Measurements from ENCODE around the gene TOMM40L. TPM values are rescaled to one million over a fixed set of nuclear protein-coding genes. Genes with fewer than 3 reads are reported as not detected.

TOMM40L gene
- 10 to 100 TPM; 26.3 to 26.4 TPM for total RNA-seq

DNA sequence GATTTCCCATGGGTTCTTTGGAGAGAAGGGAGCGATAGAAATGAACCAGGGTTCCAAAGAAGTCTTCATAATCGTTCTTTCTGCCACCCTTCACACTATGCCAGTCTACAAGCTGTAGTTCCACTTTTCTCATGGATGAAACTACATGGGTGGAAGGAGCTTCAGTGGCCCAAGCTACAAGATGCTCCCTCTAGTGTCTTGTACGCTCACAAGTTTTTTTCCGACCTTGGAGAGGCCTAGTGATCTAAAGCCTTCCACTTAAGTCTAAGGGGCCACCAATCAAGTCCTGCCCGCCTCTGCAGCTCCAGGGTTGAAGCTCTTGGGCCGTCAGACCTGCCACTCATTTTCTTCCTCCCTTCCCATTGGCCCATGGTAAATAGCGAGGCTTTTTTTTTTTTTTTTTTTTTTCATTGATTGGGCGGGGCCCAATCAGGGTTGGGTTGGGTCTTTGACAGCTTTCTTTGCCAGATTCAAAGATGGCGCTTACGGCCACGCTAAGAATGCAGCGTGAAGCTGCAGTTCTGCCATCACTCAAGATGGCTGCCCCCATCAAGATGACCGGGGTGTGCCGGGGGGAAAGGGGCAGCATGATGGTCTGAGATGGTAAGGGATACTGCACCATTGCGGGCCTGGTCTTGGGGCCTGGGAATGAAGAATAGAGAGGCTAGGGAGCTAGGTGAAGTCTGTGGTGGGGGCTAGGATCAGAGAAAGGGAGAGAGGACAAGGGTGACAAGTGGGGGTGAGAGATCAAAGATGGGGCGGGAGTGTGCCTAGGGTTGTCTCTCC, at the start of gene TOMM40L:
Gene TOMM40L (plus strand): TSS at position 527 of the 786 bp plus-strand sequence. CDS start 430 bp downstream, outside the sequence.
- H3K4me1 Mint-ChIP-seq = peaks cover 35% of the 10 kb centered on the region

DNA sequence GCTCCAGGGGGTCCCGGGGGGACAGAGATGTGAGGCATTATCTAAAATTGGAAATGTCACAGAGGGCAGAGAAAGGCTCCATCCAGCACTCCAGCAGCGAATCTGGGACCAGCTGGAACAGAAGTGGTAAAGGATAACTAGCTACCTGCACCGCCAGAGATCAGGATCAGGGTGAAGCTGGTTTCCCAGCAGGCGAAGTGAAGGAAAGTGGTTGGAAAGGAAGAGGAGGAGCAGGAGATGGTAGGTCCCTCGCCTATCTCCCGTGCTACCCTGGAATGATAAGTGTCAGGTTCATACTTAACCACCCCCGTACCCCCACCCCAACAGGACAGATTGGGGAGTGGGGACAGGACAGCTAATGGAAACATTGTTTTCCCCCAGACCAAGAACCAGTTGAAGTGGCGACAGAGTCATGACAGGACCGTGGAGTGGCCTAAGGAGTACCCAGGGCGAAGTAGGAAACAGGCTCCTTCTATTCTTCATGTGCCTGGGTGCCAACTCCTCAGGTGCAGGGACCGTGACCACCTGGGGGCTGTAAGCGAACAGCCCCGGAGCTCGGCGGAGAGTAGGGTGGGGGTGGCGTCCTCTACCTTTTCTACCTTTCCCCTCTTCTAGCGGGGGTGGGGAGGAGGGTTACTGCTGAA, 49.3 kb upstream of the TOMM40L start:
- no peak for DNase-seq
- Mint-ChIP-seq H3K9me3 (no peaks in the 10 kb centered on the region), H3K27ac (peak overlapping the region; percentile 93), H3K4me1 (peaks cover 51% of the 10 kb centered on the region), H3K4me3 (peak overlapping the region; percentile 96), H3K27me3 (no peaks in the 10 kb centered on the region), H3K36me3 (peaks cover 31% of the 10 kb centered on the region)

More for the DNA sequence above, at the start of gene TOMM40L:
- Mint-ChIP-seq H3K36me3 (peaks cover 13% of the 10 kb centered on the region), H3K4me3 (peak within 1 kb of the TSS; percentile 95), H3K27me3 (no peaks in the 10 kb centered on the region), H3K9me3 (no peaks in the 10 kb centered on the region), H3K27ac (peak within 1 kb of the TSS; percentile 96)
- peak; percentile 88 for DNase-seq

DNA sequence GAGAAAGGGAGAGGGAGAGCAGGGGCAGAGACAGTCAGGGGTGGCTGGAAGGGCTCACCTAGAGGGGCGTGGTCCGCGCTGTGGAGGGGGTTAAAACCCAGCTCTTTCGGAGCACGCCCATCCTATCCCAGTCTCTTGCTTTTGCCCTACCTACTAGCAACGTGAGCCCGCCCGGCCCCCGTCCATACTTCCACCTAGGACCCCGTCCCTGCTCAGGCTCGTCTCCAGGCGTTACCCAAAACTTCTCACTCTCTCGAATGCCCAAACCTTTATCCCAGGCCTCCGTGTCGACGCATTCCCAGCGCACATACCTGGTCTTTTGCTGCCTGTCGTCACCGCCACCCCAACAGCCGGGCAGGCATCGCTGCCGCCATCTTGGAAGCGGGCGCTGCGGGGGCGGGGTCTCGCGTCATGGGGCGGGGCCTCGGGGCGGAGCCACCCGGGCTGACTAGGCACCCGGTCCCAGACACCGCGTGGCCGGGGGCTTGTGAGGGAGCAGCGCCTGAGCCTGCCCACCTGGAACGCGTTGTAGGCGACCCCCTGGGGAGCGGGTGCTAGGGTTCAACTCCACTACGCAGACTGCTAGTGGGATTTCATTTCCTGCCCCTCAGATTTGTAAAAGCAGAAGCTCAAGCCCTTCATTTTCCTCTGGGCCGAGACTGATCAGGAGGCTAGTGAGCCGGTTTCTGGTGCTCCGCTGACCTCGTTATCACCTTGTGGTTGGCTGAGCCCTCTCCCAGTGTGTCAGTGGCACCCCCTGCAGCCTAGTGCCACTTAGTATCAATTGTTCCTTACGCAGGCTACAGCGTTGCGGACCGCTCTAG, 48.5 kb upstream of the TOMM40L start, which contains the start of gene B4GALT3:
Gene B4GALT3 (minus strand): TSS at position 396 of the 824 bp plus-strand sequence. CDS start 1,447 bp downstream, outside the sequence.
- peaks cover 28% of the 10 kb centered on the region for H3K36me3 Mint-ChIP-seq
- H3K4me1 Mint-ChIP-seq = peaks cover 58% of the 10 kb centered on the region
- peak within 1 kb of the TSS; percentile 96 for H3K4me3 Mint-ChIP-seq
- peak; percentile 96 for DNase-seq
- H3K9me3 Mint-ChIP-seq = no peaks in the 10 kb centered on the region
- no peaks in the 10 kb centered on the region for H3K27me3 Mint-ChIP-seq
- peak within 1 kb of the TSS; percentile 93 for H3K27ac Mint-ChIP-seq

DNA sequence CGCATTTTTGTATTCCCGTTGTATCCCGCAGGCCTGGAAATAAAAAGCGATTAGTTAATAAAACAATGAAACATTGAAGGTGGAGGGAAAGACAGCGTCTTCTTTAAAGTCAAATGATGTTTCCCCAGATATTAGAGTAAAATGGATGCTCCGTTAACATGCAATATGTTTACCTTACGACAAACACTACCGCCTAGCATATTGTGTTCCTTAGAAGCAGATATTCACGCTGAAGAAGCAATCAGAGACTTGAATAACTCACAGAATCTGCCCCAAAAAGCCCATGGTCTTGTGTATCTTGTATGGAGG, 48.0 kb upstream of the TOMM40L start:
- peak overlapping the region; percentile 93 for H3K27ac Mint-ChIP-seq
- no peaks in the 10 kb centered on the region for H3K27me3 Mint-ChIP-seq
- no peaks in the 10 kb centered on the region for H3K9me3 Mint-ChIP-seq
- peaks cover 24% of the 10 kb centered on the region for H3K36me3 Mint-ChIP-seq
- DNase-seq = no peak
- peak overlapping the region; percentile 96 for H3K4me3 Mint-ChIP-seq
- H3K4me1 Mint-ChIP-seq = peaks cover 64% of the 10 kb centered on the region

DNA sequence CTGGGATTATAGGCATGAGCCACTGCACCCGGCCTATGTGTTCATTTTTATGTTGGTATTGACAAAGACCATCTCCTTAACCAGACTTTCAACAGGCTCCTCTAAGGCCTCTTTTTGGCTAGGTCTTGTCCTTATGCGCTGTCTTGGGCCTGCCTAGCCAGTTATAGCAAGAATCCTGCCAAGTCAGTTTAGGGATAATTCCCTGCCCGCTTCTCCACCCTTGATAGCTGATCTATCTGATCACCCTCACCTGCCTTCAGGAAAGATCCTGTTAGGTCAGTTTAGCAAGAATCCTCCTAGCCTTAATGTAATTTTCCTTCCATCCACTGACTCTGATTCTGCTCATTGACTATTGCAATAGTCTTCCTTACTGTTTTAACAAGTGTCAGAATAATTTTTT, 46.2 kb upstream of the TOMM40L start:
- H3K27ac Mint-ChIP-seq = peak overlapping the region; percentile 28
- H3K36me3 Mint-ChIP-seq = peaks cover 15% of the 10 kb centered on the region
- no peak for DNase-seq
- H3K4me1 Mint-ChIP-seq = peaks cover 72% of the 10 kb centered on the region
- H3K9me3 Mint-ChIP-seq = no peaks in the 10 kb centered on the region
- H3K4me3 Mint-ChIP-seq = no peak overlapping the region
- no peaks in the 10 kb centered on the region for H3K27me3 Mint-ChIP-seq

DNA sequence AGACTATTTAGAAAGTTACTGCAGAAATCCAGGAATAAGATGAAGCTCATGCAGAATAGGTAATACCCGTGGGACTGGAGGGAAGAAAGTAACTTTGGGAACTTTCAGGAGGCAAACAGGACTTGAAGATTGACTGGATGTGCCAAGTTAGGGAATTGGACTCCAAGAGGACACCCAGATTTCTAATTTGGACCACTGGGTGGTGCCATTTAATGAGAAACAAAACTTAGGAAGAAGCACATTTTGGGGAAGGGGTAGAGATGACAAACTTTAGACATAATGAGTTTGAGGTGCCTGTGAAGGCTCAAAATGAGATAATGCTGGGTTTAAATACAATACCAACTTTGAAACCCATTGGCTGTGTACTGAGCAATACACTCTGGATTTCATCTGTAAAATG, 45.2 kb upstream of the TOMM40L start:
- Mint-ChIP-seq H3K36me3 (peaks cover 10% of the 10 kb centered on the region), H3K4me3 (no peak overlapping the region), H3K9me3 (no peaks in the 10 kb centered on the region), H3K27me3 (no peaks in the 10 kb centered on the region), H3K4me1 (peaks cover 70% of the 10 kb centered on the region), H3K27ac (peak overlapping the region; percentile 77)
- DNase-seq = no peak

DNA sequence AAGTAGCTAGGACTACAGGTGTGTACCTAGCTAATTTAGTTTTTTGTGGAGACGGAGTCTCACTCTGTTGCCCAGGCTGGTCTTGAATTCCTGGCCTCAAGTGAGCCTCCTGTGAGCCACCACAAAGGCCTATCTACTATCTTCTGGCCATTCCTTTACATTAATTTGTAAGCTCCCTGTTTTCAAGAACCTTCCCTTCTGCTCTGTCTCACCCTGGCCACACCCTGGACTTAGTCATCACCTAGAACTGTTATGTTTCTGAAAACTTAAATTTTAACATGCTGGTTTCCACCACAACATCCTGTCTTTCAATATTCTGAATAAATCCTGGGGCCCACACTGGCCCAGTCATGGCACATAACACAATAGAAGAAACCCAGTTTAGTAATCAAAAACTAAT, 43.6 kb upstream of the TOMM40L start:
- Mint-ChIP-seq H3K4me3 (peak overlapping the region; percentile 38), H3K27me3 (no peaks in the 10 kb centered on the region), H3K36me3 (peaks cover 3% of the 10 kb centered on the region), H3K4me1 (peaks cover 74% of the 10 kb centered on the region), H3K27ac (peak overlapping the region; percentile 93), H3K9me3 (no peaks in the 10 kb centered on the region)
- DNase-seq = peak; percentile 64

DNA sequence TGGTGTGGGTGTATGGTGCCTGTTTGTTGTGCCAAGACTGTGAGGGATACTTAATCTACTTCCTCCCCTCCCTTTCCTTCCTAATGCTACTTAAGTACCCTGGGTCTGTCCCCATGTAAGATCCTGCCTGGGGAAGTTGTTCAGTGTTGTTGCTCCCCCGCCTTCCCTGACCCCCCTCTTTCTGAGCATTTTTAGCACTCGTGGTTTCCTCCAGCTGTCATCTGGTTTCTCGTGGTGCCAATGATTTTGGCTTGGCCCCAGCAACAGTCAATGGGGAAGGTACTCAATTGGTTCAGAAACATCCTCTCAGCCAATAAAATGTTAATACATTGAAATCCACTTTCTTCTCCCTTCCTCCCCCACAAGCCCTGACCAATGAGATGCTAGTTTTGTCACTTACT, 40.6 kb upstream of the TOMM40L start:
- Mint-ChIP-seq H3K27me3 (no peaks in the 10 kb centered on the region), H3K27ac (peak overlapping the region; percentile 95), H3K4me1 (peaks cover 73% of the 10 kb centered on the region), H3K4me3 (peak overlapping the region; percentile 68), H3K36me3 (peaks cover 1% of the 10 kb centered on the region), H3K9me3 (no peaks in the 10 kb centered on the region)
- DNase-seq = peak; percentile 74

DNA sequence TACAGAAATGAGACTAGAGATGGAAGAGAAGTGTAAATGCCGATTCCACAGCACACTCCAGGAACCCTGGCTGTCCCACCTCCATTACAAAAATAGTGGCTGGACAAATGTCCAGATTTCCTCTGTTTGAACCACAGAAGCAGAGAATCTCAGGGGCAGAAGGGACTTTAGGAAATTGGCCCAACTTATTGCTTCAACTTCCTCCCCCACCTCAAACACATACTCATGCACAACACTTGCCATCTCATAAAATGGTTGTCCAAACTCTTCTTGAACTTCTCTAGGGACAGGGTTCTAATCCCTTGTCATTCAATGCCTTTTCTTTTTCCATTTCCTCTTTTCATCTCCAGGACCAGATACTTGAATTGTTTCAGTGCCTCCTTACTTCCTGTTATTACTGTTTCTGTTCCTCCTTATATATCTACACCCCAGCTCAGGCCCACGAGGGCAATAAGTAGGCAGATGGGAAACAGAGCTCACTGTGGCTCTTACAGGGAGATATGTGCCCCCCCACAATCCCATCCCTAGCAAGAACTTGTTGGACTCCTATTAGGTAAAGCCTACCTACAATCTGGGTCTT, 40.0 kb upstream of the TOMM40L start:
- Mint-ChIP-seq H3K9me3 (no peaks in the 10 kb centered on the region), H3K27me3 (no peaks in the 10 kb centered on the region), H3K4me3 (peak overlapping the region; percentile 68), H3K36me3 (peaks cover 1% of the 10 kb centered on the region), H3K27ac (peak overlapping the region; percentile 95), H3K4me1 (peaks cover 68% of the 10 kb centered on the region)
- DNase-seq = no peak

DNA sequence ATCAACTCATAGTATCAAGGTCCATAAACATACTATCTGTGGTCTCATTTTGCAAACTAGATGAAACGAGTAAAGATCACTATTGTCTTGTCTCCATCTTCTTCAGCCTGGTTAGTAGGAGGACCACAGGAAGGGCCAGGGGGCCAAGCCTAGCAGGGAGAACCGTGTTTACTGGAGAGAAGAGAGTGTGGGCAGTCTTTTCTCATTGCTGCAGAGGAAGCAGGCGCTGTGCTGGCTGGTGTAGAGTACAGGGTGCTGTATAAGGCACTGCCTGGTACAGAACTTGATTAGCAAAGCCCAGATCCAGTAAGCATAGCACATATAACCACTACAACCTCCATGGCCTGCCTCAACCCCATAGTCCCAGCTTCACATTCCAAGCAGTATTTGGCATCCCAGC, 38.5 kb upstream of the TOMM40L start:
- no peak overlapping the region for H3K4me3 Mint-ChIP-seq
- DNase-seq = no peak
- no peaks in the 10 kb centered on the region for H3K27me3 Mint-ChIP-seq
- H3K36me3 Mint-ChIP-seq = peaks cover 1% of the 10 kb centered on the region
- H3K27ac Mint-ChIP-seq = peak overlapping the region; percentile 95
- no peaks in the 10 kb centered on the region for H3K9me3 Mint-ChIP-seq
- peaks cover 57% of the 10 kb centered on the region for H3K4me1 Mint-ChIP-seq

DNA sequence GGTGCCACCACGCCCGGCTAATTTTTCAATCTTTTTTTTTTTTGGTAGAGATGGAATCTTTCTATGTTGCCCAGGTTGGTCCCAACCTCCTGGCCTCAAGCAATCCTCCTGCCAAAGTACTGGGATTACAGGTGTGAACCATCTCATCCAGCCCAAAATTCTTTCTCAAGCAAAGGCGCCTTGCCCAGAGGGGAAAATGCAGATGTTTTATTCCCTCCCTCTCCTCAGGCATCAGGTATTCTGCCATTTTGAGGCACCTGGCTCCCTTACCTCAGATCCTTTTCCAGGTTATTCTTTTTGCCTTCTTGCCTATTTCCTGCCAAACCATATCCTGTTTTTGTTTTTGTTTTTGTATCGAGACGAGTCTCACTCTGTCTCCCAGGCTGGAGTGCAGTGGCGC, 37.5 kb upstream of the TOMM40L start:
- Mint-ChIP-seq H3K4me1 (peaks cover 58% of the 10 kb centered on the region), H3K27ac (peak overlapping the region; percentile 50), H3K9me3 (no peaks in the 10 kb centered on the region), H3K36me3 (no peaks in the 10 kb centered on the region), H3K27me3 (no peaks in the 10 kb centered on the region), H3K4me3 (no peak overlapping the region)
- DNase-seq = no peak

DNA sequence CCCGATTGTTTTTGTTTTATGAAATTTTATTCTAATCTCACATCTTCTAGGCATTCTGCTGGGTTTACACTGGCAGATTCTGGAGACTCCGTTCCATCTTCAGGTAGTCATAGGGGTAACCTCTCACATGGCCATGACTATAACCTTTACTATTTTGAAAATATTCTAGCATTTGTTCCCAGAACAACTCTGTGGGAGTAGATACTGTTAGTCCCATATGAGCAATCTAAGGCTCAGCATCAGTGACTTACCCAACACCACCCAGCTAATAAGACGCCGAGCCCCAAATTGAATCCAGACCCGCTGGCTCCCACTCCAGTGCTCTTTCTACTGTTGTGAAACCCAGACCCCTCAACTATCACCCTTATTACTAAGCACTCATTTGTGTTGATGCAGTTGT, 36.8 kb upstream of the TOMM40L start:
- no peaks in the 10 kb centered on the region for H3K27me3 Mint-ChIP-seq
- H3K36me3 Mint-ChIP-seq = no peaks in the 10 kb centered on the region
- peaks cover 54% of the 10 kb centered on the region for H3K4me1 Mint-ChIP-seq

DNA sequence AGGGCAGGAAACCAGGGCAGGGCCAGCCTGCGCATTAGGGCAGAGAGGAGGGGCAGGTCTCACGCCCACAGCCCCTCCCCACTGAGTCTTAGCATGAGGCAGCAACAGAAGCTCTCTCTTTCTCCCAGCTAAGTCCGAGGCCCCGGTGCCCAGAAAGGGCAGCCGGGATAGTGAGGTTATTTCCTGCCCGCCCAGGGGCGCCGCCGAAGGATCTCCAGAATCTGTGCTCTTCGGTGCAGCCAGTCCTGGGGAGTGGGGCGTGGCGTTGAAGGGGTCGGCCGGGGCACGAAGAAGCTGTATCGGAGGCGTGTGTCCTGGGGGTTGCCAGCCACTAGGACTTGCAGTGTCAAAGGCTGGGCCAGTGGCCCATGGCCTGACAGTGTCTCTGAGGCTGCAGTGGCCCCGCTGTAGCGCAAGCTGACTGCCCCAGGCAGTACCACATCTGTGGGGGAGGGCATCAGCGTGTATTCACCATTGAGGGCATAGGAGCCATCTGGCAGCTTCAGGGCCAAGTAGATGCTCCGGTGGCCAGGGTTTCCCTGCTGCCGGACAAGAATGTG, 34.8 kb upstream of the TOMM40L start:
- Mint-ChIP-seq H3K9me3 (no peaks in the 10 kb centered on the region), H3K4me1 (peaks cover 44% of the 10 kb centered on the region), H3K4me3 (no peak overlapping the region), H3K27me3 (no peaks in the 10 kb centered on the region), H3K27ac (no peak overlapping the region), H3K36me3 (no peaks in the 10 kb centered on the region)
- DNase-seq = no peak

More for the DNA sequence above, 36.8 kb upstream of the TOMM40L start:
- H3K27ac Mint-ChIP-seq = no peak overlapping the region
- DNase-seq = no peak
- H3K4me3 Mint-ChIP-seq = no peak overlapping the region
- H3K9me3 Mint-ChIP-seq = no peaks in the 10 kb centered on the region

DNA sequence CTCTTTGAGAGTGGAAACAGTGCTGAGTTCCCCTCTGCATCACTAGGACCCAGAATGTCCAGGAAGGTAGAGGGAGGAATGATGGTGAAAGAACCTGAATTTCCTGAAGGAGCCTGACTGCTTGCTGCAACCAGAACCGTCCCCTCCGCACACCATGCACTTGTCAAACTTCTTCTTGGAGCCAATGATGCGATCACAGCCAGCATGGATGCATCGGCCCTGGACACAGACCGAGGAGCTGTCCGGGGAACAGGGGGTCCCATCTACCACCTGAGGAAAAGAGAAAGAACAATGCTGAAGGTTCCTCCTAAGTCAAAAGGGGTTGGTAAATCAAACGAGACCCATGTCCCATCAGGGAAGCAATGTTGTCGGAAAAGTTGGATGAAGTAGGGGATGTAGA, 33.9 kb upstream of the TOMM40L start:
- H3K27me3 Mint-ChIP-seq = no peaks in the 10 kb centered on the region
- DNase-seq = no peak
- peaks cover 36% of the 10 kb centered on the region for H3K4me1 Mint-ChIP-seq
- no peak overlapping the region for H3K4me3 Mint-ChIP-seq
- H3K27ac Mint-ChIP-seq = no peak overlapping the region
- H3K9me3 Mint-ChIP-seq = no peaks in the 10 kb centered on the region
- H3K36me3 Mint-ChIP-seq = no peaks in the 10 kb centered on the region
